Peyer's patch (tissue), 4 donors: Measurements from ENCODE around the gene CFAP77.

Source experiments
- CTCF ChIP-seq, 6 experiments: fragments of 450-650 bp in 4 of 6; fragments of 200-600 bp in 2 of 6; sonication (generic) in 1 of 6; IDR thresholded peaks; one replicate each; pipeline ENCODE4 v1.5.1; 2017 to 2019; ENCODE audit warnings: antibody characterized with exemption in 6 of 6, mild to moderate bottlenecking in 3 of 6, moderate library complexity in 1 of 6
- POLR2A ChIP-seq, 2 donors: fragments of 450-650 bp; IDR thresholded peaks; one replicate each; pipeline ENCODE4 v1.5.1; 2017; ENCODE audit warnings: antibody characterized with exemption in 2 of 2, mild to moderate bottlenecking in 2 of 2, moderate library complexity in 2 of 2

DNA sequence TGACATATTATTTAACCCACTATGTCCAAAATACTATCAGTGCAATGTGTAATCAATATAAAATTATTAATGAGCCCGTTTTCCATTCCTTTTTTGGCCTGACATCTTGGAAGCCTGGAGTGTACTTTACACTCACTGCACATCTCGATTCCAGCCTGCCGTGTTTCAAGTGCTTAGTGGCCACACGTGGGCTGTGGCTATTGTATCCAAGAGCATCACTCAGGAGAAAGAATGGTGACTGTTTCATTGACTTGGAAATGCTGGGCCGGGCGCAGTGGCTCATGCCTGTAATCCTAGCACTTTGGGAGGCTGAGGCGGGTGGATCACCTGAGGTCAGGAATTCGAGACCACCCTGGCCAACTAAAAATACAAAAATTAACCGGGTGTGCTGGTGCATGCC is 54.5 kb downstream of the CFAP77 start:
- TF ChIP-seq CTCF (IDR thresholded peaks at IDR 0.05) (no peak), POLR2A (IDR thresholded peaks at IDR 0.05) (no peak)
